PC-3 (cell line): Measurements from ENCODE around the gene SFI1.

ENCODE experiments used
- CTCF ChIP-seq: fragments of 300-600 bp; sonication (generic); conservative IDR thresholded peaks from 2 replicates; pipeline ENCODE4 v1.5.1; 2017; ENCODE audit warnings: antibody characterized with exemption, low read depth, mild to moderate bottlenecking, low read length
- EZH2 ChIP-seq: fragments of 300-600 bp; sonication (generic); IDR thresholded peaks from one replicate; pipeline ENCODE4 v1.6.1; 2017; ENCODE audit warnings: antibody characterized with exemption, mild to moderate bottlenecking, low read length; ENCODE audit not compliant: unreplicated experiment
- EZH2phosphoT487 ChIP-seq: fragments of 300-600 bp; sonication (generic); IDR thresholded peaks from 2 replicates; pipeline ENCODE4 v1.6.1; 2018; ENCODE audit warnings: mild to moderate bottlenecking, antibody characterized with exemption, low read length, borderline replicate concordance

DNA sequence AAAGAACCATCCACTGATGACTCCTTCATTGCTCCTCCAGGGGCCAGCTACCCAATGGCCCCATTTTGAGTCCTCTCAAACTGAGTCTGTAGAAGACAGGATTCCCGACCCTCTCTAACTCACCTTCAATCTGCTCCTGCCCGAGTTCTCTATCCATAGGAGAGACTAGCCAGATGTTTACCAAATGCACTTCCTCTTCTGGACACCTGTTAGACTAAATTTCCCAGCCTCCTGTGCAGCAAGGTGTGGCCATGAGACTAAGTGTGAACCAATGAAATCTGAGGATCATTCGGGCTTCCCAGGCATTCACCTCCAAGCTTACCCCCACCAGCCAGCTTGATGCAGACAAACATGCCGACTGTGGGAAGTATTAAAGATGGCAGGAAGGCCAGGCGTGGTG lies 158.1 kb downstream of the SFI1 start:
- TF ChIP-seq CTCF (no peak), EZH2 (no peak), EZH2phosphoT487 (no peak)
